HUES64 (cell line): ENCODE results near the gene RHBG.

Source experiments
- H3K27ac ChIP-seq: 2 replicates; pipeline ENCODE4 v1.7.0; 2013; ENCODE audit warnings: low read depth, low read length, inconsistent platforms
- H3K27me3 ChIP-seq: 2 replicates; pipeline ENCODE4 v1.6.1; 2013; ENCODE audit warnings: mild to moderate bottlenecking, low read length; ENCODE audit not compliant: insufficient read depth
- H3K36me3 ChIP-seq: 2 replicates; pipeline ENCODE4 v1.6.1; 2013; ENCODE audit warnings: mild to moderate bottlenecking, low read length; ENCODE audit not compliant: insufficient read depth
- H3K4me1 ChIP-seq: 2 replicates; pipeline ENCODE4 v1.6.1; 2013; ENCODE audit warnings: mild to moderate bottlenecking, low read length, moderate library complexity; ENCODE audit not compliant: insufficient read depth
- H3K4me3 ChIP-seq: 2 replicates; pipeline ENCODE4 v1.5.1; 2013; ENCODE audit warnings: mild to moderate bottlenecking, low read length, moderate library complexity
- H3K9ac ChIP-seq: 2 replicates; pipeline ENCODE4 v1.6.1; 2013; ENCODE audit warnings: mild to moderate bottlenecking, low read depth, low read length
- H3K9me3 ChIP-seq: 2 replicates; pipeline ENCODE4 v1.6.1; 2013; ENCODE audit warnings: low read depth, low read length; ENCODE audit not compliant: insufficient read depth
- WGBS: fragments of 150-250, 120-280 bp; methylation state at CpG from one replicate; pipeline ENCODE4 v1.1.7; 2013; ENCODE audit warnings: missing lambda C conversion rate; 5-methylcytosine and 5-hydroxymethylcytosine counted together

RHBG gene

GRCh38 chr1:156410740-156411139 is 41.7 kb downstream of the RHBG start:
- Histone ChIP-seq H3K36me3 (no peaks in the 10 kb centered on the region), H3K27me3 (peaks cover 39% of the 10 kb centered on the region)

GRCh38 chr1:156412653-156413321 is 43.8 kb downstream of the RHBG start:
- Histone ChIP-seq H3K27me3 (peaks cover 50% of the 10 kb centered on the region), H3K9ac (no peak overlapping the region), H3K4me1 (peaks cover 8% of the 10 kb centered on the region; the same call in 1 of the 2 replicates), H3K9me3 (no peaks in the 10 kb centered on the region), H3K36me3 (no peaks in the 10 kb centered on the region), H3K27ac (no peak overlapping the region), H3K4me3 (no peak overlapping the region)
- WGBS = 76% methylated on average over 10 of the region's 10 CpGs

More at GRCh38 chr1:156410740-156411139, 41.7 kb downstream of the RHBG start:
- Histone ChIP-seq H3K27ac (no peak overlapping the region), H3K4me1 (peaks cover 8% of the 10 kb centered on the region; the same call in 1 of the 2 replicates), H3K9me3 (no peaks in the 10 kb centered on the region), H3K9ac (no peak overlapping the region), H3K4me3 (no peak overlapping the region)
- WGBS = 90% methylated on average over 8 of the region's 8 CpGs

- peaks cover 8% of the 10 kb centered on the region; the same call in 1 of the 2 replicates for H3K4me1 ChIP-seq
- H3K36me3 ChIP-seq = no peaks in the 10 kb centered on the region
- H3K27me3 ChIP-seq = peaks cover 58% of the 10 kb centered on the region
- H3K4me3 ChIP-seq = no peak overlapping the region
- WGBS = 64% methylated on average over 9 of the region's 10 CpGs
- no peak overlapping the region for H3K27ac ChIP-seq
- no peaks in the 10 kb centered on the region for H3K9me3 ChIP-seq
- H3K9ac ChIP-seq = no peak overlapping the region
Measured at GRCh38 chr1:156413391-156414246, 44.6 kb downstream of the RHBG start.

GRCh38 chr1:156414461-156415064 is 45.6 kb downstream of the RHBG start:
- WGBS = 22% methylated on average over 8 of the region's 8 CpGs
- Histone ChIP-seq H3K36me3 (no peaks in the 10 kb centered on the region), H3K4me3 (no peak overlapping the region), H3K4me1 (peaks cover 8% of the 10 kb centered on the region; the same call in 1 of the 2 replicates), H3K9me3 (no peaks in the 10 kb centered on the region), H3K27me3 (peaks cover 65% of the 10 kb centered on the region), H3K27ac (no peak overlapping the region), H3K9ac (no peak overlapping the region)

- Histone ChIP-seq H3K27ac (no peak overlapping the region), H3K4me3 (no peak overlapping the region), H3K4me1 (peaks cover 12% of the 10 kb centered on the region)
Measured at GRCh38 chr1:156416993-156417392, 48.0 kb downstream of the RHBG start.

GRCh38 chr1:156417401-156418020 is 48.5 kb downstream of the RHBG start:
- H3K9me3 ChIP-seq = no peaks in the 10 kb centered on the region
- WGBS = 90% methylated on average over 6 of the region's 6 CpGs
- H3K9ac ChIP-seq = no peak overlapping the region
- no peaks in the 10 kb centered on the region for H3K36me3 ChIP-seq
- no peak overlapping the region for H3K4me3 ChIP-seq
- peaks cover 86% of the 10 kb centered on the region for H3K27me3 ChIP-seq
- peaks cover 17% of the 10 kb centered on the region for H3K4me1 ChIP-seq
- H3K27ac ChIP-seq = no peak overlapping the region

More at GRCh38 chr1:156416993-156417392, 48.0 kb downstream of the RHBG start:
- Histone ChIP-seq H3K36me3 (no peaks in the 10 kb centered on the region), H3K27me3 (peaks cover 81% of the 10 kb centered on the region), H3K9me3 (no peaks in the 10 kb centered on the region), H3K9ac (no peak overlapping the region)
- 100% methylated on average over 1 of the region's 1 CpG for WGBS

- peaks cover 96% of the 10 kb centered on the region for H3K27me3 ChIP-seq
- H3K27ac ChIP-seq = no peak overlapping the region
- no peaks in the 10 kb centered on the region for H3K36me3 ChIP-seq
- no peaks in the 10 kb centered on the region for H3K9me3 ChIP-seq
- WGBS = 88% methylated on average over 11 of the region's 12 CpGs
- no peak overlapping the region for H3K9ac ChIP-seq
- peaks cover 19% of the 10 kb centered on the region for H3K4me1 ChIP-seq
- H3K4me3 ChIP-seq = no peak overlapping the region
Measured at GRCh38 chr1:156418416-156419070, 49.5 kb downstream of the RHBG start.

- WGBS = 6% methylated on average over 5 of the region's 5 CpGs
- Histone ChIP-seq H3K4me3 (peak overlapping the region; percentile 54), H3K36me3 (no peaks in the 10 kb centered on the region), H3K27ac (no peak overlapping the region), H3K27me3 (peaks cover 100% of the 10 kb centered on the region), H3K9ac (no peak overlapping the region), H3K9me3 (no peaks in the 10 kb centered on the region), H3K4me1 (peaks cover 20% of the 10 kb centered on the region)
Measured at GRCh38 chr1:156419854-156420204, 50.8 kb downstream of the RHBG start.

GRCh38 chr1:156420205-156421061 is 51.4 kb downstream of the RHBG start:
- peaks cover 20% of the 10 kb centered on the region for H3K4me1 ChIP-seq
- WGBS = 2% methylated on average over 55 of the region's 69 CpGs
- H3K9ac ChIP-seq = no peak overlapping the region
- peaks cover 100% of the 10 kb centered on the region for H3K27me3 ChIP-seq
- H3K9me3 ChIP-seq = no peaks in the 10 kb centered on the region
- peak overlapping the region; percentile 54 for H3K4me3 ChIP-seq
- no peak overlapping the region for H3K27ac ChIP-seq
- H3K36me3 ChIP-seq = no peaks in the 10 kb centered on the region
